DOHH2 (cell line): ENCODE measurements around the gene NAA11.

Experiments
- H3F3A ChIP-seq: fragments of 200-600 bp; sonication (generic), shearing (Covaris generic); 2 replicates; pipeline ENCODE4 v1.6.0; 2016; ENCODE audit warnings: antibody characterized with exemption, mild to moderate bottlenecking; ENCODE audit not compliant: control insufficient read depth, insufficient read depth
- H3K27ac ChIP-seq: fragments of 200-600 bp; sonication (generic); 2 replicates; pipeline ENCODE4 v1.5.1; 2014; ENCODE audit warnings: low read depth, mild to moderate bottlenecking, low read length, moderate library complexity
- H3K27me3 ChIP-seq: fragments of 200-600 bp; sonication (generic); 2 replicates; pipeline ENCODE4 v1.6.1; 2014; ENCODE audit warnings: mild to moderate bottlenecking, low read length, mixed read lengths; ENCODE audit not compliant: control insufficient read depth
- H3K36me3 ChIP-seq: fragments of 200-600 bp; sonication (generic); 2 replicates; pipeline ENCODE4 v1.6.1; 2014; ENCODE audit warnings: mild to moderate bottlenecking, low read length, moderate library complexity, mixed read lengths; ENCODE audit not compliant: control insufficient read depth
- H3K4me1 ChIP-seq: fragments of 200-600 bp; sonication (generic); 2 replicates; pipeline ENCODE4 v1.6.1; 2014; ENCODE audit warnings: mild to moderate bottlenecking, low read length, mixed read lengths; ENCODE audit not compliant: control insufficient read depth
- H3K4me2 ChIP-seq: fragments of 200-600 bp; sonication (generic); 2 replicates; pipeline ENCODE4 v1.6.0; 2014; ENCODE audit warnings: mild to moderate bottlenecking, low read length, moderate library complexity
- H3K4me3 ChIP-seq: fragments of 200-600 bp; sonication (generic); 2 replicates; pipeline ENCODE4 v1.5.1; 2014; ENCODE audit warnings: mild to moderate bottlenecking, low read length, mixed read lengths
- H3K79me2 ChIP-seq: fragments of 200-600 bp; sonication (generic); 2 replicates; pipeline ENCODE4 v1.6.1; 2014; ENCODE audit warnings: mild to moderate bottlenecking, low read length, mixed read lengths; ENCODE audit not compliant: control insufficient read depth
- H3K9me2 ChIP-seq: fragments of 200-600 bp; sonication (generic); replicated peaks from 2 replicates; pipeline ENCODE4 v1.6.1; 2014; ENCODE audit warnings: mild to moderate bottlenecking, low read length, mixed read lengths; ENCODE audit not compliant: control insufficient read depth
- H3K9me3 ChIP-seq: fragments of 200-600 bp; sonication (generic); 2 replicates; pipeline ENCODE4 v1.6.1; 2014; ENCODE audit warnings: antibody characterized with exemption, low read length, mixed read lengths; ENCODE audit not compliant: control insufficient read depth, insufficient read depth
- H4K20me1 ChIP-seq: fragments of 200-600 bp; sonication (generic); 2 replicates; pipeline ENCODE4 v1.6.0; 2014; ENCODE audit warnings: low read depth, mild to moderate bottlenecking, antibody characterized with exemption, low read length, moderate library complexity; ENCODE audit not compliant: control insufficient read depth, insufficient read depth
- EZH2phosphoT487 ChIP-seq: fragments of 200-600 bp; sonication (generic); IDR thresholded peaks from 2 replicates; pipeline ENCODE4 v1.6.1; 2017; ENCODE audit warnings: borderline replicate concordance, mild to moderate bottlenecking, antibody characterized with exemption, low read length, moderate library complexity, mixed read lengths
- TF ChIP-seq, protein P1 (sequence below): fragments of 200-600 bp; sonication (generic); IDR thresholded peaks from one replicate; pipeline ENCODE4 v1.5.1; 2014; ENCODE audit warnings: antibody characterized with exemption, mild to moderate bottlenecking, low read depth, low read length; ENCODE audit not compliant: poor library complexity, severe bottlenecking

NAA11 gene

DNA sequence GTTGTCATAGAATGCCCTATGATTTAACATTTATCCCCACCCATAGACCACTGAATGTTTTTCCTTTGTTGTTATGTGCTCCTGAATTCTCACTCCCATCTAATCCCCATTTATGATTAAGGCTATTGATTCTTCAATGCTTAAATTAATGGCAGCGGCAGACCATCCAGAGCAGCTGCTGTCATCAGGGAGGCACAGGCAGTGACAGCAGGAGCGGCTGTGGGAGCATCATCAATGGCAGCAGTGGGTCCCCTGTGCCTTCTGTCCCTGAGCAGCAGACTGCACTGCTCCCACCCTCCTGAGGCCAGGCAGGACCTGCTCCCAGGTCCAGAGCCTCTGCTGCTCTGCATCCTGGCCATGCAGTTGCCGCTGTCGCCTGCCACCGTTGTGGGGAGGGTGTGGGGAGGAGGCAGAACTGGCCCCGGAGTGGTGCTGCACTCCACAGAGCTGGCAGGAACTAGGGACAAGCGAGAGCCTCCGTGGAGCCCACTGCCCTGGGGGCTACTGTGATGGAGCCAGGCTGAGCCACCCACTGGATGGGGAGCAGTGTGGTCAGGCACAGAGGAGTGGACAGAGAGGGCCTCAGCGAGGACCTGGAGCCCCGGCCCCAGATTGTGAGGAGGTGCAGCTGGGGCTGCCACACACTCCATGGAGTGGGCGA lies 29.0 kb downstream of the NAA11 start:
- Histone ChIP-seq H3K27ac (no peak overlapping the region), H3K27me3 (no peaks in the 10 kb centered on the region)
- no peak for TF ChIP-seq EZH2phosphoT487
- TF ChIP-seq, protein P1, sequence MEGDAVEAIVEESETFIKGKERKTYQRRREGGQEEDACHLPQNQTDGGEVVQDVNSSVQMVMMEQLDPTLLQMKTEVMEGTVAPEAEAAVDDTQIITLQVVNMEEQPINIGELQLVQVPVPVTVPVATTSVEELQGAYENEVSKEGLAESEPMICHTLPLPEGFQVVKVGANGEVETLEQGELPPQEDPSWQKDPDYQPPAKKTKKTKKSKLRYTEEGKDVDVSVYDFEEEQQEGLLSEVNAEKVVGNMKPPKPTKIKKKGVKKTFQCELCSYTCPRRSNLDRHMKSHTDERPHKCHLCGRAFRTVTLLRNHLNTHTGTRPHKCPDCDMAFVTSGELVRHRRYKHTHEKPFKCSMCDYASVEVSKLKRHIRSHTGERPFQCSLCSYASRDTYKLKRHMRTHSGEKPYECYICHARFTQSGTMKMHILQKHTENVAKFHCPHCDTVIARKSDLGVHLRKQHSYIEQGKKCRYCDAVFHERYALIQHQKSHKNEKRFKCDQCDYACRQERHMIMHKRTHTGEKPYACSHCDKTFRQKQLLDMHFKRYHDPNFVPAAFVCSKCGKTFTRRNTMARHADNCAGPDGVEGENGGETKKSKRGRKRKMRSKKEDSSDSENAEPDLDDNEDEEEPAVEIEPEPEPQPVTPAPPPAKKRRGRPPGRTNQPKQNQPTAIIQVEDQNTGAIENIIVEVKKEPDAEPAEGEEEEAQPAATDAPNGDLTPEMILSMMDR = no peak

DNA sequence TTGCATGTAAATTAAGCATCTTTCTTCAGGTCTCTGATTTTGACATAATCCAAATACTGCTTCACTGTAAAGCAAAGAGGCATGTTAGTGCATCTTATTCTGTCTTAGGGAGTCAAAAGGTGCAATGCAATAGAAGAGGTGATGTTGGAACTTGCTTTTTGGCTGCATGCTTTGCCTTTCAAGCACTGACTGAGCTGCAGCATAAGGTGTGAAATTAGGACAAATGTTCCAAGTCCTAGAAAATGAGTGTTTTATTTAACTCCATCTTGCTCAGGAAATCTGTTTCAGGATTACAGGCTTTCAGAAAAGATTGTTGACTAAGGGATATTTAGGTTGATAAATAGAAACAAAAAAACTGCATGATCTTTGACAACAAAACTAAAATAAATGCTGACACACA lies 30.8 kb downstream of the NAA11 start:
- TF ChIP-seq, protein P1 = no peak
- TF ChIP-seq EZH2phosphoT487 = no peak
- no peaks in the 10 kb centered on the region for H4K20me1 ChIP-seq
- H3K4me3 ChIP-seq = no peak overlapping the region
- H3F3A ChIP-seq = no peaks in the 10 kb centered on the region
- H3K9me2 ChIP-seq = no peaks in the 10 kb centered on the region
- H3K27ac ChIP-seq = no peak overlapping the region
- no peaks in the 10 kb centered on the region for H3K4me1 ChIP-seq
- no peaks in the 10 kb centered on the region for H3K9me3 ChIP-seq
- no peaks in the 10 kb centered on the region for H3K79me2 ChIP-seq
- no peak overlapping the region for H3K4me2 ChIP-seq
- H3K27me3 ChIP-seq = no peaks in the 10 kb centered on the region
- H3K36me3 ChIP-seq = no peaks in the 10 kb centered on the region

More for the DNA sequence above, 29.0 kb downstream of the NAA11 start:
- Histone ChIP-seq H3K4me2 (no peak overlapping the region), H4K20me1 (no peaks in the 10 kb centered on the region), H3K79me2 (no peaks in the 10 kb centered on the region), H3K4me1 (no peaks in the 10 kb centered on the region), H3K9me3 (no peaks in the 10 kb centered on the region), H3K9me2 (no peaks in the 10 kb centered on the region), H3K4me3 (no peak overlapping the region), H3F3A (no peaks in the 10 kb centered on the region), H3K36me3 (no peaks in the 10 kb centered on the region)

DNA sequence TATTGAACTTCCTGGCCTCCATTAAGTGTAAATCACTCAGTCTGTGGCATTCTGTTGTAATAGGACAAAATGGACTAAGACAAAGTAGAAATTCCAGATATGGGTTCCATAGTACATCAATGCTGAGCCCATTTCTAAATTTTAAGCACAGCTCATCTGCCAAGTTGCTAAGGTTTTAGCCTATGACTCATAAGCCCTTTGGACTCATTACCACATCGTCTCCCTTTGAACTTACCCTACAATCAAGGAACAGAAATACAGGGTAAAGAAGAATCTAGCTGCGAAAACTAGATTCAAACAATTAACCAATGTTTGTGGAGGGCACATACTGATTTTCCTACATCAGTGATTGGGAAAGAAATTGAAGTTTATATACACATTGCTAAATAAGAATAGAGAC lies 31.8 kb downstream of the NAA11 start:
- no peak overlapping the region for H3K4me3 ChIP-seq
- no peaks in the 10 kb centered on the region for H4K20me1 ChIP-seq
- H3K79me2 ChIP-seq = no peaks in the 10 kb centered on the region
- no peaks in the 10 kb centered on the region for H3K4me1 ChIP-seq
- H3K27me3 ChIP-seq = no peaks in the 10 kb centered on the region
- no peaks in the 10 kb centered on the region for H3K9me2 ChIP-seq
- H3K36me3 ChIP-seq = no peaks in the 10 kb centered on the region
- TF ChIP-seq, protein P1 = no peak
- TF ChIP-seq EZH2phosphoT487 = no peak
- H3K9me3 ChIP-seq = no peaks in the 10 kb centered on the region
- no peak overlapping the region for H3K27ac ChIP-seq
- no peak overlapping the region for H3K4me2 ChIP-seq
- H3F3A ChIP-seq = no peaks in the 10 kb centered on the region
